Keratinocyte (primary cell): ENCODE data around the gene KLRC3. TPM values are rescaled to one million over a fixed set of nuclear protein-coding genes. Genes with fewer than 3 reads are reported as not detected.
"Not testable (repeated sequence)": the region's sequence is repeated elsewhere in the genome, so short reads cannot be mapped to it uniquely, and the experiment has no call there.

Experiments used
- DNase-seq: peaks from one replicate; pipeline ENCODE4 v3.0.0-alpha.2; 2011; ENCODE audit warnings: low read depth, missing footprints, low spot score
- FAIRE-seq: peaks from 2 replicates; lab custom pipeline; 2011; peaks lifted over from hg19 to GRCh38; lab: Jason Lieb, UNC
- H2AFZ ChIP-seq: 2 replicates; pipeline ENCODE4 v1.6.0; 2012; ENCODE audit warnings: low read length, control low read depth, inconsistent platforms; ENCODE audit not compliant: control insufficient read depth
- H3K27ac ChIP-seq: 2 replicates; pipeline ENCODE4 v1.5.1; 2011; ENCODE audit warnings: low read length; ENCODE audit not compliant: control insufficient read depth, insufficient read depth
- H3K27me3 ChIP-seq: 3 replicates; pipeline ENCODE4 v1.6.0; 2011; ENCODE audit warnings: low read length; ENCODE audit not compliant: control insufficient read depth, insufficient read depth; ENCODE audit errors: extremely low read depth
- H3K36me3 ChIP-seq, 2 experiments: 2 replicates in 1 of 2; 3 replicates in 1 of 2; pipeline ENCODE4 v1.5.1; 2011; ENCODE audit warnings: low read length in 2 of 2, mild to moderate bottlenecking in 1 of 2; ENCODE audit not compliant: control insufficient read depth in 2 of 2, insufficient read depth in 2 of 2; ENCODE audit errors: extremely low read depth in 1 of 2
- H3K4me1 ChIP-seq: 3 replicates; pipeline ENCODE4 v1.5.1; 2011; ENCODE audit warnings: low read length; ENCODE audit not compliant: control insufficient read depth, insufficient read depth; ENCODE audit errors: extremely low read depth
- H3K4me2 ChIP-seq: 3 replicates; pipeline ENCODE4 v1.6.0; 2011; ENCODE audit warnings: low read depth, low read length; ENCODE audit not compliant: control insufficient read depth, insufficient read depth; ENCODE audit errors: extremely low read depth
- H3K4me3 ChIP-seq, 3 experiments: fragments of 200-600 bp in 1 of 3; sonication (generic) in 1 of 3; 2 replicates in 2 of 3; 3 replicates in 1 of 3; pipeline ENCODE4 v1.5.1; 2011 to 2016; ENCODE audit warnings: low read length in 3 of 3, mild to moderate bottlenecking in 3 of 3, control low read depth in 2 of 3, inconsistent platforms in 1 of 3, low read depth in 1 of 3, mixed read lengths in 1 of 3, mixed run types in 1 of 3, moderate library complexity in 1 of 3; ENCODE audit not compliant: control insufficient read depth in 2 of 3, insufficient read depth in 2 of 3; ENCODE audit errors: extremely low read depth in 1 of 3
- H3K79me2 ChIP-seq: 2 replicates; pipeline ENCODE4 v1.6.0; 2012; ENCODE audit warnings: low read length; ENCODE audit not compliant: control insufficient read depth, insufficient read depth
- H3K9ac ChIP-seq: 3 replicates; pipeline ENCODE4 v1.6.0; 2011; ENCODE audit warnings: low read length; ENCODE audit not compliant: control insufficient read depth, insufficient read depth; ENCODE audit errors: extremely low read depth
- H3K9me1 ChIP-seq: 3 replicates; pipeline ENCODE4 v1.6.0; 2011; ENCODE audit warnings: low read length; ENCODE audit not compliant: control insufficient read depth, insufficient read depth; ENCODE audit errors: extremely low read depth
- H3K9me3 ChIP-seq: 2 replicates; pipeline ENCODE4 v1.5.1; 2012; ENCODE audit warnings: low read depth, low read length; ENCODE audit not compliant: control insufficient read depth
- H4K20me1 ChIP-seq: 3 replicates; pipeline ENCODE4 v1.6.0; 2011; ENCODE audit warnings: low read length; ENCODE audit not compliant: control insufficient read depth, insufficient read depth; ENCODE audit errors: extremely low read depth
- CTCF ChIP-seq, 3 experiments: IDR thresholded peaks in 1 of 3; conservative IDR thresholded peaks in 1 of 3; optimal IDR thresholded peaks in 1 of 3; 2 replicates in 2 of 3; 3 replicates in 1 of 3; pipeline versions ENCODE3 to v1.5.1; 2011; ENCODE audit warnings: low read length in 3 of 3, mild to moderate bottlenecking in 3 of 3, moderate library complexity in 2 of 3, control low read depth in 1 of 3, inconsistent platforms in 1 of 3; ENCODE audit not compliant: insufficient read depth in 2 of 3; ENCODE audit errors: extremely low read depth in 1 of 3
- EZH2 ChIP-seq: IDR thresholded peaks from one replicate; pipeline ENCODE4 v1.6.1; 2012; ENCODE audit warnings: inconsistent platforms, mild to moderate bottlenecking, low read length, moderate library complexity
- dilution Hi-C: fragments of 300-500 bp; cut with MboI; formaldehyde crosslinking; loops from one replicate; pipeline ENCODE4 v1.7.0; 2020; ENCODE audit warnings: low sequenced_read_pairs; ENCODE audit not compliant: extremely low pct_ligation_motif_present
- polyA plus RNA-seq, 5 experiments: library from polyadenylated mRNA; depleted of rRNA in 3 of 5; stranded (reverse) in 3 of 5; stranded (forward) in 1 of 5; unstranded in 1 of 5; fragments of >200 nt; gene quantifications; 1 replicate in 1 of 5; 2 replicates in 3 of 5; 3 replicates in 1 of 5; pipeline versions ENCODE4 v1.2.1 to v1.2.3, GENCODE V29; 2011 to 2012; ENCODE audit warnings: missing spikeins in 2 of 5, low read depth in 1 of 5, low replicate concordance in 1 of 5

Gene KLRC3
- polyA plus RNA-seq, 1 donor (not counting 4 experiments of a cell fraction or from before 2014, with no cell fraction given) = not detected

DNA sequence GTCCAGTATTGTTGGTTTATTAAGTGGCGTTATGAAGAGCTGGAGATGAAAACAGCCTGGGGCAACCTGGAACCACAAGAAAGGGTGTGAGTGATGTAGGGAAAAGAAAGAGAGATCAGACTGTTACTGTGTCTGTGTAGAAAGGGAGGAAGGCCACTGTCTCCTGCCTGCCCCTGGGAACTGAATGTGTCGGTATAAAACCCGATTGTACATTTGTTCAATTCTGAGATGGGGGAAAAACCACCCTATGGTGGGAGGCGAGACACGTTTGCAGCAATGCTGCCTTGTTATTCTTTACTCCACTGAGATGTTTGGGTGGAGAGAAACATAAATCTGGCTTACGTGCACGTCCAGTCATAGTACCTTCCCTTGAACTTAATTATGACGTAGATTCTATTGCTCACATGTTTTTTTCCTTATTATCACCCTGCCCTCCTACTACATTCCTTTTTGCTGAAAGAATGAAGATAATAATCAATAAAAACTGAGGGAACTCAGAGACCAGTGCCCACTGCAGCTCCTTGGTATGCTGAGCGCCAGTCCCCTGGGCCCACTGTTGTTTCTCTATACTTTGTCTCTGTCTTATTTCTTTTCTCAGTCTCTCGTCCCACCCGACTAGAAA lies 25.8 kb downstream of the KLRC3 start:
- peak overlapping the region; percentile 92 for H3K27ac ChIP-seq
- FAIRE-seq, H3K9me3 ChIP-seq, H3K9me1 ChIP-seq, DNase-seq, H3K4me2 ChIP-seq, H3K27me3 ChIP-seq, H4K20me1 ChIP-seq, dilution Hi-C loops, H3K9ac ChIP-seq, H3K36me3 ChIP-seq, H3K79me2 ChIP-seq, H3K4me3 ChIP-seq: not testable (repeated sequence)
- peak overlapping the region; percentile 74 for H2AFZ ChIP-seq
- H3K4me1 ChIP-seq = peaks cover 41% of the 10 kb centered on the region

GRCh38 chr12:10393291-10393690 lies 27.1 kb downstream of the KLRC3 start:
- Histone ChIP-seq H3K4me1 (peaks cover 41% of the 10 kb centered on the region), H3K27me3 (no peaks in the 10 kb centered on the region), H2AFZ (no peak overlapping the region), H3K36me3 (no peaks in the 10 kb centered on the region), H3K79me2 (no peaks in the 10 kb centered on the region), H3K4me3 (no peak overlapping the region), H3K9ac (no peak overlapping the region), H4K20me1 (no peaks in the 10 kb centered on the region), H3K9me1 (no peaks in the 10 kb centered on the region), H3K9me3 (no peaks in the 10 kb centered on the region), H3K4me2 (no peak overlapping the region), H3K27ac (no peak overlapping the region)
- dilution Hi-C loops = no loop called here
- no peak for DNase-seq
- FAIRE-seq = no peak
- TF ChIP-seq EZH2 (no peak), CTCF (optimal IDR thresholded peaks at IDR 0.05 in 1 of 3, IDR thresholded peaks at IDR 0.05 in 1 of 3, conservative IDR thresholded peaks at IDR 0.05 in 1 of 3; ENCODE audit: extremely low read depth in 1 of 3, insufficient read depth in 2 of 3, low read length in 3 of 3) (no peak)
